AG09319 (cell line): ENCODE measurements around the gene THEMIS.

Experiments
- DNase-seq: peaks from one replicate; pipeline ENCODE4 v3.0.0-alpha.2; 2010; ENCODE audit warnings: low read depth; ENCODE audit errors: extremely low read depth
- CTCF ChIP-seq: IDR thresholded peaks from 2 replicates; pipeline ENCODE4 v1.5.1; 2011; ENCODE audit warnings: low read depth, mild to moderate bottlenecking, inconsistent platforms, low read length, moderate library complexity

Gene THEMIS

GRCh38 chr6:127811900-127812570 lies 88.8 kb downstream of the THEMIS start:
- DNase-seq = no peak

DNA sequence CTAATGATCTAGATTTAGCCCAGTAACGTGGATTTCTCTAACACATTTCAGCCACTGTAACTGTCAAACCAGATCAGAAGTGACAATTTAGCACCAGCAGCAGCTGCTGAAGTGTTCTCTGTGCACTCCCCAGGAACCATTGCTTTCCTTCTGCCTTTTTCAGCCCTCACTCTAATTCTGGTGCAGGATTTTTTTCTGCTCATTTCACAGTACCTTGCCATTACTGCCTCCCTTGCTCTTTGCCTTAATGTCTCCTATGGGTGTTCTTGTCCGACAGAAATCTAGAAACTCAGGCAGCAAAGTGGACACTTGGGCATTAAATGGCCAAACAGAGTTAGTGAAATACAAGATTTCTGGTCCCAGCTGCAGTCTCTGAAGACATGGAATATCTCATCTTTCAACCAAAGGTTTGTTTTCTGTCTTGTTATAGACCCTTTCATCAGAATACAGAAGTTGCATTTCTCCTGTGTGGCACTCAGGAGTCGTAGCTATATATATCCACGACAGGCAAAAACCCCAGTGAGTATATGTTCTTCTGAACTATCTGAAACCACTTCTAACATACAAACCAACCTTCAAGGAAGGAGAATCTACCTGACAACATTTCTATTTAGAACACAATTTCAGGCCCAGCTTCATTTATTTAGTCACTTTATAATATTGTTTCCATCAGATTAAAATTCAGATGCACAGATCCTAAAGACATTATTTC lies 92.9 kb downstream of the THEMIS start:
- DNase-seq = no peak

More at GRCh38 chr6:127811900-127812570, 88.8 kb downstream of the THEMIS start:
- no peak for TF ChIP-seq CTCF

GRCh38 chr6:127796713-127797112 lies 104.1 kb downstream of the THEMIS start:
- TF ChIP-seq CTCF = no peak
- no peak for DNase-seq

More for the DNA sequence above, 92.9 kb downstream of the THEMIS start:
- no peak for TF ChIP-seq CTCF

- DNase-seq = no peak
- TF ChIP-seq CTCF = no peak
These were observed 106.5 kb downstream of the THEMIS start for GRCh38 chr6:127794405-127794804.

DNA sequence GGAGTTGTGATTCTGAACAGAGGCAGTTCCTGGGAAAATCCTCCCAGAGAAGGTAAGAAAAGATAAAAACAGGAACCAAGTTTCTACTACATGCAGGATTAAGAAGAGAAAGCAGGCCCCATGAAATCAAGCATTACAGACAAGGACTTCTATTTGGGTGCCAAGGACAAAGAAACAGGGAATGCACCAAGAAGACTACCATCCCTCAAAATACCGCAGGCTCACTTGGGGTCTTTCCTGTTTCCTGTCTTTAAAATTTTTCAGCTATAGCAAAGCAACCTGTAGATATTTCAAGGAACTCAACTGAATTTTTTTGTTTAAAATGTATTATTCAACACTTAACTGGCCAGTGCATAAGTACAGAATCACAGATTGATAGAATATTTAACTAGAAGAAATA lies 107.5 kb downstream of the THEMIS start:
- DNase-seq = no peak
- TF ChIP-seq CTCF = no peak

- DNase-seq = no peak
- no peak for TF ChIP-seq CTCF
These were observed 108.2 kb downstream of the THEMIS start for GRCh38 chr6:127792616-127793015.

- DNase-seq = no peak
- no peak for TF ChIP-seq CTCF
These were observed 108.9 kb downstream of the THEMIS start for GRCh38 chr6:127791779-127792528.
